GF-D8 (cell line): ENCODE measurements around the gene AIRE.

Experiments
- DNase-seq: peaks from one replicate; lab custom pipeline; 2025; lab: John Stamatoyannopoulos, UW

The AIRE gene

DNA sequence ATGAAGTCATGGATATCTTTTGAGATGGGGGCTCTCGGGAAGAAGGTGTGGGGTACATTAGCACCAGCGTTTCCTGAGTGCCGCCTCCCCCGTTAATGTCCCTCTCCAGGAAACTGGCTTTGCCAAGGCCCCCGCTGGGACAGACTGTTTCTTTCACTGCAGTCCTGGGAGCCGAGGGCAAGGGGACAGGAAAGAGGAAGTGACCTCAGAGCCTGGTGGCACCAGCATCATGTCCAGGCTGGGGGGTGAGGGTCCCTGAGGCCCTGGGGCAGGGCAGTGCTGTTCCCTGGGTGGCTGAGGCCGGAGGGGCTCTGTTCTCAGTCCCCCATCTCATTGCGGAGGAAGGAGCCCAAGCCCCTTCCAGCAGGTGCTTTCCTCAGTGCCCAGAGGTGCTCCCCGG is 20.0 kb downstream of the AIRE start:
- no peak for DNase-seq

GRCh38 chr21:44306936-44307704 is 21.4 kb downstream of the AIRE start:
- DNase-seq: no peak

- no peak for DNase-seq
Observed at GRCh38 chr21:44310628-44311507, 25.2 kb downstream of the AIRE start.

- no peak for DNase-seq
Observed at GRCh38 chr21:44312089-44312488, 26.4 kb downstream of the AIRE start.

GRCh38 chr21:44312716-44313115 is 27.0 kb downstream of the AIRE start:
- DNase-seq: no peak

- no peak for DNase-seq
Observed at GRCh38 chr21:44313451-44313850, 27.8 kb downstream of the AIRE start.

DNA sequence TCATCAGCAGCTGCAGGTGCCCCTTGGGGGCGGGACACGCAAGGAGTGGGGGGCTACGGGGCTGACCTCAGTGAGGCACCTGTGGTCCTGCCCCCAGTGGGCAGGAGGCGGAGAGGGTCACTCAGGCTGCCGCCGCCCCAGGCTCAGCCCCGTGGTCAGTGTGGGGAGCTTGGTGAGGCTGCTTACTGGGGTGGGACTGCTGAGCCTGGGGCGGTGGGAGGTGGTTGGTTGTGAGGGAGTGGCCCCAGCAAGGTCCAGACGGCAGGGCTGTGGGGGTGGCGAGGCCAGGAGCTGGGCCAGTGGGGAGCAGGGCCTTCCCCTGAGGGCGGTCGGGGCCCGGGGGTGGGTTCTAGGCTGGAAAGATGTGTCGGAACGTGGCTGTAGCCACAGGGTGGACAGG is 28.5 kb downstream of the AIRE start:
- DNase-seq: no peak

- no peak for DNase-seq
Observed at GRCh38 chr21:44314561-44314960, 28.9 kb downstream of the AIRE start.

DNA sequence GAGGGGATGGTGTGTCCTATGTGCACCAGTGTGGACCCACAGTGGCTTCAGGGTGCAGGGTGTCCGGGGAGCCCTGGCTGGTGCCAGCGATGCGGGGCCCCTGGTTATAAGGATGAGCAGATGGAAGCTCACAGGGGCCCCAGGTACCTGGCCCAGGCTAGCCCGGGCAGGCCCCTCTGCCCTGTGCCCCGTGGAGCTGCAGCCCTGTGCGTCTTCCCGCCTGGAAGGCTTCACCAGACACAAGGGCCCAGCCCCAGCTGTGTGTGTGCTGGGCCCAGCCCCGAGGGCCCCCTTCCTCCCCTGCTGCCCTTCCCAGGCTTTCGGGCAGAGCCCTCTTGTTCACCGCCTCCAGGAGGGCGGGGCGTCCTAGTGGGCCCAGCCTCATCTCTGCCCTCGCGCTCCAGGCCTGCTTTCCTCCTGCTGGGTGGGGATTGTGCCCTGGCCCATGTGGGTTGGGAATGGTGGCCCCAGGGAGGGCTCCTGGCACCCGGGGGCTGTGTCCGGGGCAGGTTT is 30.1 kb downstream of the AIRE start:
- DNase-seq: no peak

DNA sequence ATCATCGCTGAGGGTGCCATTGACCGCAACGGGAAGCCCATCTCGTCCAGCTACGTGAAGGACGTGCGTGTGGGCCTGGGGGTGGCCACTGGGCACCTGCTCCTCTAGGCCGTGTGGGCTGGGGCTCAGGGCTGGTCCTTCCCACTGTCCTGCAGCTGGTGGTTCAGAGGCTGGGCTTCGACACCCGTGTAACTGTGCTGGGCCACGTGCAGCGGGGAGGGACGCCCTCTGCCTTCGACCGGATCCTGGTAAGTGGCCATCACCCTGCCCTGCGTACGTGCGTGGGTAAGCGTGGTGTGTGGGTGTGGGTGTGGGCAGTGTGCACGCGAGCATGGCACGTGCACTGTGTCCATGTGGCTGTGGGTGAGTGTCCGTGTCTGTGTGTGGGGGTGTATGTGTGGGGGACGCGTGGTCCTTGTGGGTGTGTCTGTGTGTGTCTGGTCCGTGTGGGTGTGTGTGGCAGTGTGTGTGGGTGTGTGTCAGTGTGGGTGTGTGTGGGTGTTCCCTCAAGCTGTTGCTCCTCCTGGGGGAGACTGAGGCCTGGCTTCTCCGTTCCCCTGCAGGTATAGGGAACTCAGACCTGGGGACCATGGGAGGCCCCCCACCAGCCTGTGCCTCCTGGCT is 30.7 kb downstream of the AIRE start:
- no peak for DNase-seq

DNA sequence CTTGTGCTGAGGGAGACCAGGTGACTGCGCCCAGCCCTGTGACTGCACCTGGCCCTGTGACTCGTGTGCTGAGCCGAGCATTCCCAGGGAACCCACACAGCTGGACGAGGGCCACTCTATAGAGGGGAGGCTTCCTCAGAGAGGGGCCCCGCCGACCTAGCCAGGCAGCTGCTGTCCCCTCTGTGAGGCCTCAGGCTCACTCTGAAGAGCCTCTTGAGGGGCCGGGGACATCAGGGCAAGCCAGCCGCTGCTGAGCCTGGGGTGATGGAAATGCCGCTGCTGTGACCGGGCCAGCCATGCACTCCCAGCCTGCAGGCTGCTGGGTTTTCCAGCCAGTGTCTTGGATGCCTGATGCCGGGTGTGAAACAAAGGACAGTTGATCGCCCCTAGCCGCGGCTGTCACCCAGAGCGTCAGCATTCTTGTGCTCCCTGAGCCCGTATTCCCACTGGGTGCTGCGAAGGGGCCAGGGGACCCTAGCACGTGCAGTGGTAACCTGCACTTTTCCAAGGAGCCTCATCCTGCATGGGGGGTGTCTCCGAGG is 31.6 kb downstream of the AIRE start:
- no peak for DNase-seq

DNA sequence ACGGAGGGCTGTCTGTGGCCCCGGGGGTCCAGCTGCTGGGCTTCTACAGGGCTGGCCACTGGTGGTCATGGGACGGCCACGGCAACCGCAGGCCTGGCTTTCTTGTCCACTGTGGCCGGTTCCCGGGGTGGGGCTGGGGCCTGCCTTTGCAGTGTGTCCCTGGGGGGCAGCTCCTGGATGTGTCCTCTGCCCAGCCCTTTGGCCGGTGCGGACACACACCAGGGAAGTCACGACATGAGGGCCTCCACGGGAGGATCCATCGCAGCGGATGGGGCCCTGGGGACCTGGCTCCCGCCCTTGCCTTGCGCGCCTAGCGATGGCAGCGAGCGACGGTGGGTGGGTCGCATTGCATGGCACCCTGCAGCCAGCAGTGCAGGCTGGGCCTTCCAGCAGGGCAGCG is 32.2 kb downstream of the AIRE start:
- DNase-seq: no peak

DNA sequence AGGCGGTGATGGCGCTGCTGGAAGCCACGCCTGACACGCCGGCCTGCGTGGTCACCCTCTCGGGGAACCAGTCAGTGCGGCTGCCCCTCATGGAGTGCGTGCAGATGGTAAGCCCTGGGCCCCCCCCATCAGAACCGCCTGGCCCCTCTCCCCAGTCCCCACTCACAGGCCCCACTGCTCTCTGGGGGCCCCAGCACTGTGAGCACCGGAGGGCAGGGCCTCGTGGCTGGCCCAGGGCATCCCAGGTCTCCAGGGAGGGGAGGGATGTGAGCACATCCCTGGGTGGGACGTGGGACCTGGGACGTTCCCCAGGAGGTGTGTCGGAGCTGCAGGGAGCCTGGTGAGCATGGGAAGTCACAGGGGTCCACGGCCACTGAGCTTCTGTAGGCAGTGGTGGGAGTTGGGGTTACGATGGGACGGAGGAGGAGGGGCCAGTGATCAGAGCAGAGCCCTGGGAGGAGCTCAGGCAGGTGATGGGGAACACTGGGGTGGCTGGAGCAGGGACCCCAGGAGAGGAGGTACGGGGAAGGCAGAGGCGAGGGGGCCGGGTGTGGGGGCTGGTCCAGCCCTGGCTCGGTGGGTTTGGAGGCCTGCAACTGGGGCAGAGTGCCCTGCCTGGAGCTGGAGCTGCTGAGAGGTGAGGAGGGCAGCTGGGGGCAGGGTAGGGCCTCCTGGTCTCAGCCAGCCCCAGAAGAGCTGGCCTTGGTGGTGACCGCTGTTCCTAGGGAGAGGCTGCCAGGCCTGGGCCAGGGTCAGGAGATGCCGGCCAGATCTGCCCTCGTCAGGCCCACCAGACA is 33.0 kb downstream of the AIRE start:
- no peak for DNase-seq

- DNase-seq: no peak
Observed at GRCh38 chr21:44319407-44320065, 33.9 kb downstream of the AIRE start.

DNA sequence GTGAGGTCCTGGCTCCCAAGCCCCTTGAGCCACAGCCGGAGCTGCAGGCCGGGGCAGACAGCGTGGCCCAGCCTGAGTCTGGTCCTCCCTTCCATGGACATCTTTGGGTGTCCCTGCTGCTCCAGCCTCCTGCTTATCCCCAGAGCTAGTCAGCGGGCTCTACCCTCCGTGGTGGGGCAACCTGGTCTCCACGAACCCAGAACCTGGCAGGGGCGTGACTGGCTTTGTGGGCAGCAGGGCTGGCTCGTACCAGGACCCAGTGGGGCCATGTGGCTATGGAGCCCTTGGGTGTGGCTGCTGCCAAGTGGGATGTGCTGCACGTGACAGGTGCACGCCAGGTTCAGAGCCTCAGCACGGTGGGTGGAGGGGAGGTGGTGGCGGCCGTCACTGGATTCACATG is 35.2 kb downstream of the AIRE start:
- DNase-seq: no peak

- no peak for DNase-seq
Observed at GRCh38 chr21:44321846-44322450, 36.3 kb downstream of the AIRE start.

DNA sequence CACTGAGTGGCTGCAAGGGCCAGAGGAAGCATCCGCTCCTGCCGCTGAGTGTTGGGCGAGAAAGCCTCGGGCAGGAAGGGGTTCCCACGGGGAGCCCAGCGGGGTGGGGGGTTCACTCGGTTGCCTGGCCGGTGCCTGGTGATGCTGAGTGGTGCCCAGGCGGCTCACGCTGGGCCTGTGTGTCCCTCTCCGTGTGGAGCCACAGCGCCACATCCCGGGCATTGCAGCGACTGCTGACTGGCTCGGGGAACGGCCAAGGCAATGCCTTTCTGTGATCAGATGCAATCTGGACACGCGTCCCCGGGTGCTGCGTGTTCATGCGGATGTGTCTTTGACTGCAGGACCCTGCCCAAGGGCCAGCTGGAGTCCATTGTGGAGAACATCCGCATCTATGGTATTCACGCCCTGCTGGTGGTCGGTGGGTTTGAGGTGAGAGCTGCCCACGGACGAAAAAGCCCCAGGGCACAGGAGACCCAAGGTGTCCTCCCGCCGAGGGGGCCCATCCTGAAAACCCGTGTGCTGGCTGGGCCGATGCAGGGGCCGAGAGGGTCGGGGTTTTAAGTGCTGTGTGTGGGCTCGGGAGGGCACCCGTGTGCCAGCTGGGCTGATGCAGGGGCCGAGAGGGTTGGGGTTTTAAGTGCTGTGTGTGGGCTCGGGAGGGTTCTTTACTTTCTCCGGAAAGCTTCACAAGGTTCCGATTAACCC is 37.1 kb downstream of the AIRE start:
- no peak for DNase-seq

GRCh38 chr21:44323591-44323990 is 37.9 kb downstream of the AIRE start:
- DNase-seq: no peak

DNA sequence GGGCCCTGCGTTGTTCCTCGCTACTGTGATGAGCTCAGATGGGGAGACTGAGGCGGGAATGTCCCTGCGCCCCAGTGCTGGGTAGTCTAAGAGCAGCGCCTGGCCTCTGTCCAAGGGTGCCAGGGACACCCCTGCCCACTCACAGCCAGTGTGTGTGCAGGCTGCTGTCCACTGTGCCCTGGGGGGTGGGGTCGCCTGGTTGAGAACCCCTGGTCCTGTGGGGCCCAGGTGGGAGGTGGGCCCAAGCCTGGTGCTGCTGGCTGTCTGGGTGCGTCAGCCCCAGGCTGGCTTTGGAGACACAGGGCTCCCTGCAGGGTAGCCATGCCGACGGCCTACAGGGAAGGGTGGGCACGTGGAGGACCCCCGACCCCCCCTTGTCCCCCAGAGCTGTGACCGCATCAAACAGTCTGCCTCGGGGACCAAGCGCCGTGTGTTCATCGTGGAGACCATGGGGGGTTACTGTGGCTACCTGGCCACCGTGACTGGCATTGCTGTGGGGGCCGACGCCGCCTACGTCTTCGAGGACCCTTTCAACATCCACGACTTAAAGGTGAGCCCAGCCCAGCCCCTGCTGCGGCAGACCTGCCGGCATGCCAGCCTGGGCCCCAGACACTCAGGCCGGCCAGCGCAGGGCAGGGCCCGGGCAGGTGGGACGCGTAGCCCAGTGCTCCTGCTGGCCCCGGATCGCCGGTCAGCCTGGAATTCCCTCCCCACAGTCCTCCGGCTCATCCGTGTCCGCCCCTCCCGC is 38.6 kb downstream of the AIRE start:
- DNase-seq: no peak

GRCh38 chr21:44324854-44325107 is 39.1 kb downstream of the AIRE start:
- DNase-seq: no peak
